Left ventricle myocardium superior (tissue), 1 donor: ENCODE measurements around the gene NYAP1. TPM values are rescaled to one million over a fixed set of nuclear protein-coding genes. Genes with fewer than 3 reads are reported as not detected.
"Not testable (repeated sequence)": the region's sequence is repeated elsewhere in the genome, so short reads cannot be mapped to it uniquely, and the experiment has no call there.

Source experiments
- ATAC-seq: fragments of 200-7000 bp; cut with Tn5 transposase; one replicate; pipeline ENCODE4 v1.9.1; 2020; ENCODE audit warnings: mild to moderate bottlenecking, moderate library complexity
- DNase-seq: peaks from one replicate; pipeline ENCODE4 v3.0.0-alpha.2; 2020
- intact Hi-C: fragments of 100-400 bp; cut with micrococcal nuclease; formaldehyde crosslinking; loops from one replicate; pipeline ENCODE4 v1.11.0; 2022
- total RNA-seq: library from RNA; stranded (reverse); fragmentation: NEBNext Ultra II Directional; extraction: Animal tissue kit (Norgen Biotek cat#: 25700); gene quantifications from one replicate; pipeline ENCODE4 v1.2.1, GENCODE V29; 2021
- donor health status: DM: no; HTN: yes; CAD: no; lungs with severe emphysema.

NYAP1 gene
- total RNA-seq, 1 donor from 2014 or later: 0.32 TPM

DNA sequence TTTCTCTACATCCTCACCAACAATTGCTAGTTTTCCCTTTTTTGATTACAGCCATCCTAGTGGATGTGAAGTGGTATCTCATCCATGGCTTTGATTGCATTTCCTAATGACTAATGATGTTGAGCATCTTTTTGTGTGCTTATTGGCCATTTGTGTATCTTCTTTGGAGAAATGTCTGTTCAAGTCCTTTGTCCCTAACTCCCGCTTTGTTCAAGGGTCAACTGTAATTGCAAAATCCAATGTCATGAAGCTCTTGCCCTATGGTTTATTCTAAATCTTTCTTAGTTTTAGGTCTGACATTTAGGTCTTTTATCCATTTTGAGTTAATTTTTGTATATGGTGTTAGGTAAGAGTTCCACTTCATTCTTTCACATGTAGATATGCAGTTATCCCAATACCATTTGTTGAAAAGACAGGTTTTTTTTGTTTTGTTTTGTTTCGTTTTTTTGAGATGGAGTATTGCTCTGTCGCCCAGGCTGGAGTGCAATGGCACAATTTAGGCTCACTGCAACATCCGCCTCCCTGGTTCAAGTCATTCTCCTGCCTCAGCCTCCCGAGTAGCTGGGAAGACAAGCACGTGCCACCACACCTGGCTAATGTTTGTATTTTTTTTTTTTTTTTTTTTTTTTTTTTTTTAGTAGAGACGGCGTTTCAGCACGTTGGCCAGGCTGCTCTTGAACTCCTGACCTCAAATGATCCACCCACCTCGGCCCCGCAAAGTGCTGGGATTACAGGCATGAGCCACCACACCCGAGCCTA is 44.6 kb downstream of the NYAP1 start:
- ATAC-seq, intact Hi-C loops, DNase-seq: not testable (repeated sequence)

DNA sequence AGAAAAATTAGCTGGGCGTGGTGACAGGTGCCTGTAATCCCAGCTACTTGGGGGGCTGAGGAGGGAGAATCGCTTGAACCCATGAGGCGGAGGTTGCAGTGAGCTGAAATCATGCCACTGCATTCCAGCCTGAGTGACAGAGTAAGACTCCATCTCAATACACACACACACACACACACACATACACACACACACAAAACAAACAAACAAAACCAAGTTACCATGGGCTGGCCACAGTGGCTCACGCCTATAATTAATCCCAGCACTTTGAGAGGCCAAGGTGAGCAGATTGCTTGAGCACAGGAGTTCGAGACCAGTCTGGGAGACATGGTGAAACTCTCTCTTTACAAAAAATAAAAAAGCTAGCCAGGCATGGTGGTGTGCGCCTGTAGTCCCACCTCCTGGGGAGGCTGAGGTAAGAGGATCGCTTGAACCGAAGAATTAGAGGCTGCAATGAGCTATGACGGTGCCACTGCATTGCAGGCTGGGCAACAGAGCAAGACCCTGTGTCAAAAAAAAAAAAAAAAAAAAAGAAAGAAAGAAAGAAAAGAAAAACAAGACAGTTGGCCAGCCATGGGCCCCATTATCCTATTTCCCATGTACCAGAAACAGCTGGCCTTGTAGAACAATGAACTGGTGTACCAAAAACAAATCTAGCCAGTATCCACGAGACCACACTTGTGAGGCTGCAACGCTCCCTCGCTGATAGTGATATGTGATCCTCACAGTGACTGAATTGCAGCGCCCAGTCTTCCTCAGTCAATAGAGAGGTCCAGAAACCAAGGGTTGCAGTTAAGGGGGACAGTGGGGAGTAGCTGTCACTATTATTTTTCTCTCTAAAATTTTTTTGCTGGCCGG is 48.7 kb downstream of the NYAP1 start:
- ATAC-seq (no peak), DNase-seq (no peak)
- intact Hi-C loops: no loop called here

DNA sequence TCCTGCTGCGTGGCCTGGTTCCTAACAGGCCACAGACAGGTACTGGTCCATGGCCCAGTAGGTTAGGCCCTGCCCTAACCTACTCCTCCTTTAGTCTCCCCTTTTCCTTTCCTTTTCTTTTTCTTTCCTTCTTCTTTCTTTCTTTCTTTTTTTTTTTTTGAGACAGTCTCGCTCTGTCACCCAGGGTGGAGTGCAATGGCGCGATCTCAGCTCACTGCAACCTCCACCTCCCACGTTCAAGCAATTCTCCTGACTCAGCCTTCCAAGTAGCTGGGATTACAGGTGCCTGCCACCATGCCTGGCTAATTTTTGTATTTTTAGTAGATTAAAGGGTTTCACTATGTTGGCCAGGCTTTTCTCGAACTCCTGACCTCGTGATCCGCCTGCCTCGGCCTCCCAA is 52.3 kb downstream of the NYAP1 start:
- ATAC-seq, DNase-seq, intact Hi-C loops: not testable (repeated sequence)

DNA sequence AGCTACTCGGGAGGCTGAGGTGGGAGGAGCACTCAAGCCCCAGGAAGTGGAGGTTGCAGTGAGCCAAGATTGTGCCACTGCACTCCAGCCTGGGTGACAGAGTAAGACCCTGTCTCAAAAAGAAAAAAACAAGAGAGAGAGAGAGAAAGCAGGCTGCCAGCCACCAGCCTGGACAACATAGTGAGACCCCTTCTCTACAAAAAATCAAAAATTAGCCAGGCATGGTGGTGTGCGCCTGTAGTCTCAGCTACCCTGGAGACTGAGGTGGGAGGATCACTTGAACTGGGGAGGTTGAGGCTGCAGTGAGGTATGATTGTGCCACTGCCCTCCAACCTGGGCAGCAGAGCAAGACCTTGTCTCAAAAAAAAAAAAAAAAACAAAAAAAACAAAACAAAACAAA is 53.0 kb downstream of the NYAP1 start:
- ATAC-seq, intact Hi-C loops, DNase-seq: not testable (repeated sequence)

DNA sequence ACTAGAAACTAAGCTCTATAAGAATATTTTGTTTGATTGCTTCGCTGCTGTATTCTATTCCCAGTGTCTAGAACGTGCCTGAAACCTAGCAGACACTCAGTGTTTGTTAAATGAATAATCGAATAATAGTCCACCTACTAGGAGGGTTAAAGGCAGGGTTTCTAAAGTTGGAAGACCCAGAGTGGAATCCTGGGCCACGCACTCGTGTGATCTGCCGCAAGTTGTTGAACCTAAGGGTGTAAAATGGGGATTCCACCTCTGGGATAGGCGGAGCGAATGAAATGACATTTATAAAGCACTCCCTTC is 54.6 kb downstream of the NYAP1 start:
- ATAC-seq: no peak
- intact Hi-C loops: no loop called here

DNA sequence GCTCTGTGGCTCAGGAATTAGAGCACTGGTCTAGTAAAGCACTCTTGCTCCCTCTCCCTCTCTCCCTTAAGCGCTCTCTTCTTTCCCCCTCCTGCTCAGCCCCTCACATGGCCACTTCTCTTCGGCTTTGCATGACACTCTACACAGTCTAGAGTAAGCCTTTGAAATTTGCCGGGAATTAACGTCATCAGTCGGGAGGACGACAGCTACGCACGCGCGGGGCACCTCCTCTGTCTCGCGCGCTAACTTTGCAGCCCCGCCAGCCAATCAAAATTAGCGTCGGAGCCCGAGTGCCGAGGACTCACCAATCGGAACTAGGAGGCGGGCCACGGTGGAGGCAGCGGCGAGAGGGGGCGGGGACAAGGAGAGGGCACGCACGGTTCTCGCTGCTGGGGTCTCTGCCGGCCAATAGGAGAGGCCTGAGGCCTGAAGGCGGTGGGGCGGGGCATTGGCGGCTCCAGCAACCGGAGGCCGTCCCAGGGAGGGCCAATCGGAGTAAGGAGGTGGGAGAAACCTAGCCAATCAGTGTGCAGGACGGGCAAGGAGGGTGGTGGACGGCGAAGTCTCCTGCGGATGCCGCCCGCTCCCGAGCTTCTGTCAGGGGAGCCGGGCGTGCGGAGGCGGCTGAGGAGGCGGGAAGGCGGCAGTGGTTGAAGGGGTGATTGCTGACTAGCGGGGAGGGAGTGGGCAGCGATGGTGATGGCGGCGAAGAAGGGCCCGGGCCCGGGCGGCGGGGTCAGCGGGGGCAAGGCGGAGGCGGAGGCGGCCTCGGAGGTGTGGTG is 55.1 kb downstream of the NYAP1 start, which contains the start of gene AGFG2:
TSS of gene AGFG2 (plus strand) at position 550 of the 782 bp plus-strand sequence. CDS start at position 694, 144 bp downstream.
- ATAC-seq: peak; percentile 100
- intact Hi-C loops: no loop called here

More for the DNA sequence above, 54.6 kb downstream of the NYAP1 start:
- no peak for DNase-seq

DNA sequence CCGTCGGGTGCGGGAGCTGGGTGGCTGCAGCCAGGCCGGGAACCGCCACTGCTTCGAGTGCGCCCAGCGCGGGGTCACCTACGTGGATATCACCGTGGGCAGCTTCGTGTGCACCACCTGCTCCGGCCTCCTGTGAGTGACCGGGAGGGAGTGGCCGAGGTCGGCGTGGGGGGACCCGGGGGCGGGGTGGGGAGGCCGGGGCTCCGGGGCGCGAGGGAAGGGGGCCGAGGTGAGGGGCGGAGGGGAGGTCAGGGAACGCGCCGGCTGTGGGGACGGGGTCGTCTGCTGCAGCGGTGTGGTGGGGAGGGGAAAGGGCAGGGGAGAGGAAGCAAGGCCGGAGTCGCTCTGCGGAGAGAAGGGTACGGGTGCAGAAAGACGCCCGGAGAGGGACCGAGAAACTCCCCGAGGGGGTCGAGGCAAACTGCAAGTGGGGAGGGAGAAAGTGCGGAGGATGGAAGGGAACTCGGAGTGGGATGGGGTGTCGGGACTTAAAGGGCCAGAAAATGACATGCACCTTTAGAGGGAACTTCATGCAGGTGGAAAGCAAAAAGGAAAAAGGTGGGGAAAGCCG is 55.8 kb downstream of the NYAP1 start:
- ATAC-seq (no peak), DNase-seq (no peak)
- intact Hi-C loops: no loop called here

More for the DNA sequence above, 55.1 kb downstream of the NYAP1 start, which contains the start of gene AGFG2:
- peak; percentile 100 for DNase-seq

DNA sequence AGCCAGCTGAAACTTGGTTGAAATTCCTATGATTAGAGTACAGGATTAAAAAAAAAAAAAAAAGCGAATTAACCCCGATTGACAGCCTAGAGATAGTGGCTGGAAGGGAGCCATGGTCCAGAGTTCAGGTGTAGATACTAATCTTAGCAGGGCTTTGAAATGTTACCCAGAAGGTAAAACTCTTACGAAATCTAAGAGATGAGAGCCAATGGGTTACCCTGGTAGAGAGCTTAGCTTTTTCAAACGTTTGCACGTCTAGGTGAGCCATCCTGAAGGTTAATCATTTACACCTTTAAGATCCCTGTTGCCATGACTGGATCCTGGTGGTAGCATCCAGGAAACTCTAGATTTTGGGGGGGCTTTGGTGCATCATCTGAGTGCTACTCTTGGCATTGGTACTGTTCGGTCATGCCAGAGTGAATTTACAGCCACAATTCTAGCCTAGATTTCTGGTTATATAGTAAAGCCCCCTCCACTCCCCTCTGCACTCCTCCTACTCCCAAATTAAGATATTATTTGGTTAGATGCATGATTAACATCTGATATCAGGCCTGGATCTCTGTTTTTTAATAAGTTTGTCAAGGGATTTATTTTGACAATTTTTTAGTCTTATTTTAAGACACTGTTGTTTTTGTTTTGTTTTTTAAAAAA is 56.5 kb downstream of the NYAP1 start:
- DNase-seq: no peak
- no peak for ATAC-seq
- intact Hi-C loops: no loop called here

DNA sequence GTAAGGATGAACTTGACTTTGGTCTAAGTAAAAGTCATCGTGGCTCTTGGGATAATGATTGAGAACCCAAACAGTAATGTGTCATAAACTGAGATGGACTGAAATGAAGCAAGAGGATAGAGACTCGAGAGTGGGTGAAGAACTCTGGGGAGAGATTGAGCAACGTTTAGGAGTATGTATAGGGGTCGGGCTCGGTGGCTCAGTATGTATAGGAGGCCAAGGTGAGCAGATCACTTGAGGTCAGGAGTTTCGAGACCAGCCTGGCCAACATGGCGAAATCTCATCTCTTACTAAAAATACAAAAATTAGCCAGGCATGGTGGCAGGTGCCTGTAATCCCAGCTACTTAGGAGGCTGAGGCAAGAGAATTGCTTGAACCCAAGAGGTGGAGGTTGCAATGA is 57.6 kb downstream of the NYAP1 start:
- DNase-seq, intact Hi-C loops, ATAC-seq: not testable (repeated sequence)

DNA sequence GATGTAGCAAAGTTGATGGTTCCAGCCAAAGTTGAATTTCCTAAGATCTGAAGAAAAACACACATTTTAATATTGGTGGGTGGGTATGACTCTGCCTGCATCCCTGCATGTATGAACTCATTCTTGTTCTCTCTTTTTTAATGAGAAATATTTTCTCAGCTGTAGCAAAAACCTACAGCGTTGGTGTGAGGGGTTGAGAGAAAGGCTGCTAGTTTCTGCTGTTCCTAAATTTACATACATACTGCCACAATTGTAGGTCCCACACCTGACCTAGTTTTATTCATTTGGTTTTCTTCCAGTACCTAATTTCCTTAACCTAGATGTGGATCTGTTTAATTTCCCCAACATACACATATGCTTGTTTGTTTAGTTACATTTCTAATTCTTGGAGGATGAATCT is 59.9 kb downstream of the NYAP1 start:
- intact Hi-C loops: no loop called here
- DNase-seq: no peak

DNA sequence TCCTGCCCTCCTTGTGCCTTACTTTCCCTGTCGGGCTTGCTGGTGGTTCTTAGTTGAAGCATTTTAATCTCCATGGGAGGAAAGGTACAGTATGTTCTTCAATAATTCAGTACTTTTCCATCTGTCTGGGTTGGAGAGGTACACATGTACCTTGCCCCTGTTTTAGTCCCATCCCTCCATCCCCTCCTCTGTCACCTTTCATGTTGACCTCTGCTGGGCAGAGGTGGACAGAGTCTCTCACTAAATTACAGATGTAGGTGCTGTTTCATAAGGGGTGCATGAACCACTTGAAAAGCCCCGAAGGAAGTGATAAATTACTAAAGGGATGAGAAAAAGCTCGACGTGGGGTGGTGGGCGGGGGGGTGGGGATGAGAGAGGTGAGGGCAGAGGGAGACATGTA is 60.7 kb downstream of the NYAP1 start:
- DNase-seq (no peak), ATAC-seq (no peak)
- intact Hi-C loops: no loop called here

More for the DNA sequence above, 59.9 kb downstream of the NYAP1 start:
- ATAC-seq: no peak

Other genes starting within 250 kb of the NYAP1 start
- gene SPDYE3, start 176.2 kb upstream of the NYAP1 start, total RNA-seq: not detected
- 10.9 TPM for gene PILRB, start 125.8 kb upstream of the NYAP1 start, total RNA-seq
- gene PILRA, start 110.4 kb upstream of the NYAP1 start, total RNA-seq: 3.2 TPM
- gene ZCWPW1, start 55.2 kb upstream of the NYAP1 start, total RNA-seq: 4.2 TPM
- 25.8 TPM for gene MEPCE, start 54.1 kb upstream of the NYAP1 start, total RNA-seq
- gene PPP1R35, start 47.4 kb upstream of the NYAP1 start, total RNA-seq: 10.3 TPM
- gene SPACDR, start 19.7 kb upstream of the NYAP1 start, total RNA-seq: 0.32 TPM
- 51.1 TPM for gene TSC22D4, start 4.7 kb upstream of the NYAP1 start, total RNA-seq
- gene AGFG2, start 55.3 kb downstream of the NYAP1 start, total RNA-seq: 24.7 TPM
- gene SAP25, start 90.0 kb downstream of the NYAP1 start, total RNA-seq: 0.77 TPM
- 27.3 TPM for gene LRCH4, start 102.2 kb downstream of the NYAP1 start, total RNA-seq
- gene FBXO24, start 102.4 kb downstream of the NYAP1 start, total RNA-seq: 0.77 TPM
- 40.4 TPM for gene PCOLCE, start 118.4 kb downstream of the NYAP1 start, total RNA-seq
- 9.1 TPM for gene MOSPD3, start 128.6 kb downstream of the NYAP1 start, total RNA-seq
- gene TFR2, start 157.6 kb downstream of the NYAP1 start, total RNA-seq: not detected
- not detected for gene ACTL6B, start 172.5 kb downstream of the NYAP1 start, total RNA-seq
- 112 TPM for gene GNB2, start 189.8 kb downstream of the NYAP1 start, total RNA-seq
- 29.4 TPM for gene GIGYF1, start 210.3 kb downstream of the NYAP1 start, total RNA-seq
- gene POP7, start 222.2 kb downstream of the NYAP1 start, total RNA-seq: 30.0 TPM
- gene EPO, start 236.5 kb downstream of the NYAP1 start, total RNA-seq: not detected
- gene ZAN, start 249.7 kb downstream of the NYAP1 start, total RNA-seq: not detected